SK-N-MC (cell line): ENCODE data around the gene DMWD.

Experiments used
- EZH2 ChIP-seq: fragments of 200-600 bp; sonication (generic); IDR thresholded peaks from one replicate; pipeline ENCODE4 v1.6.1; 2017; ENCODE audit warnings: antibody characterized with exemption
- FOXP2 ChIP-seq: optimal IDR thresholded peaks from 2 replicates; pipeline ENCODE3; 2011; ENCODE audit warnings: mild to moderate bottlenecking, moderate library complexity; ENCODE audit not compliant: insufficient read depth; ENCODE audit errors: extremely low read length, control extremely low read depth
- POLR2AphosphoS5 ChIP-seq: IDR thresholded peaks from 2 replicates; pipeline ENCODE4 v1.6.1; 2012; ENCODE audit warnings: mild to moderate bottlenecking, low read depth, low read length, borderline replicate concordance

- TF ChIP-seq POLR2AphosphoS5 (no peak), EZH2 (no peak), FOXP2 (no peak)
Measured at GRCh38 chr19:45761714-45762113, 30.9 kb downstream of the DMWD start.
